Osteoblast (primary cell): Measurements from ENCODE around the gene CDK15. TPM values are rescaled to one million over a fixed set of nuclear protein-coding genes. Genes with fewer than 3 reads are reported as not detected.

Experiments used
- DNase-seq: peaks from one replicate; pipeline ENCODE4 v3.0.0; 2011; ENCODE audit warnings: low spot score, mixed read lengths; ENCODE audit not compliant: insufficient read length; ENCODE audit errors: missing footprints
- H2AFZ ChIP-seq: 2 replicates; pipeline ENCODE4 v1.6.0; 2011; ENCODE audit warnings: mild to moderate bottlenecking, low read length
- H3K27ac ChIP-seq: 2 replicates; pipeline ENCODE4 v1.5.1; 2011; ENCODE audit warnings: mild to moderate bottlenecking, low read depth, low read length, moderate library complexity
- H3K27me3 ChIP-seq: 2 replicates; pipeline ENCODE4 v1.6.0; 2012; ENCODE audit warnings: mild to moderate bottlenecking, control low read depth, inconsistent platforms, low read length, moderate library complexity; ENCODE audit not compliant: insufficient read depth
- H3K36me3 ChIP-seq: 2 replicates; pipeline ENCODE4 v1.5.1; 2011; ENCODE audit warnings: mild to moderate bottlenecking, low read length, control low read depth, moderate library complexity; ENCODE audit not compliant: insufficient read depth
- H3K4me1 ChIP-seq: 2 replicates; pipeline ENCODE4 v1.5.1; 2011; ENCODE audit warnings: mild to moderate bottlenecking, low read length, control low read depth, moderate library complexity; ENCODE audit not compliant: insufficient read depth
- H3K4me2 ChIP-seq: 2 replicates; pipeline ENCODE4 v1.6.0; 2011; ENCODE audit warnings: mild to moderate bottlenecking, low read length; ENCODE audit not compliant: insufficient read depth
- H3K4me3 ChIP-seq: fragments of 200-600 bp; sonication (generic); 3 replicates; pipeline ENCODE4 v1.5.1; 2012; ENCODE audit warnings: mild to moderate bottlenecking, low read length, inconsistent platforms; ENCODE audit not compliant: insufficient read depth
- H3K79me2 ChIP-seq: 2 replicates; pipeline ENCODE4 v1.6.0; 2012; ENCODE audit warnings: mild to moderate bottlenecking, low read length, control low read depth, inconsistent platforms; ENCODE audit not compliant: insufficient read depth
- H3K9me3 ChIP-seq: 2 replicates; pipeline ENCODE4 v1.5.1; 2011; ENCODE audit warnings: low read depth, low read length, control low read depth
- H4K20me1 ChIP-seq: 2 replicates; pipeline ENCODE4 v1.6.0; 2012; ENCODE audit warnings: mild to moderate bottlenecking, low read length, control low read depth; ENCODE audit not compliant: insufficient read depth
- total RNA-seq: library from RNA; depleted of rRNA; stranded (reverse); fragments of >200 nt; gene quantifications from 2 replicates; pipeline ENCODE4 v1.2.3, GENCODE V29; 2012
- TF ChIP-seq, protein P1 (sequence below): IDR thresholded peaks from 2 replicates; pipeline ENCODE4 v1.5.1; 2011; ENCODE audit warnings: mild to moderate bottlenecking, low read depth, low read length, moderate library complexity; ENCODE audit errors: extremely low read depth

The CDK15 gene
- total RNA-seq, 1 donor, result 4.7 TPM

DNA sequence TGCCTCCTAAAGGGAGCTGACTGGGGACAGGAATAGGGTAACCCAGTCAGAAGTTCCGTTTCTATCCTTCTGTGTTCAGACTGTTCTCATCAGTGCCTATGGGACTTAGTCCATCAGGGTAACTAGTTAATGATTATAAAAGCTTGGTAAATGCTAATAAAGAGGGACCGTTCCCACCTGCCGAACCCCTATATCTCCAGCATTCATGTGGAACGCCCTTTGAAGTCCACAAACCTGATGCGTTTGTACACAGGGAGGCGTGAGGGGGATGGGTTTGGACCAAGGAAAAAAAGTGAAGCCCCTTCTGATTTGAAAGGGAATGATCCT, 112.9 kb downstream of the CDK15 start:
- Histone ChIP-seq H3K9me3 (no peaks in the 10 kb centered on the region), H2AFZ (no peak overlapping the region)

DNA sequence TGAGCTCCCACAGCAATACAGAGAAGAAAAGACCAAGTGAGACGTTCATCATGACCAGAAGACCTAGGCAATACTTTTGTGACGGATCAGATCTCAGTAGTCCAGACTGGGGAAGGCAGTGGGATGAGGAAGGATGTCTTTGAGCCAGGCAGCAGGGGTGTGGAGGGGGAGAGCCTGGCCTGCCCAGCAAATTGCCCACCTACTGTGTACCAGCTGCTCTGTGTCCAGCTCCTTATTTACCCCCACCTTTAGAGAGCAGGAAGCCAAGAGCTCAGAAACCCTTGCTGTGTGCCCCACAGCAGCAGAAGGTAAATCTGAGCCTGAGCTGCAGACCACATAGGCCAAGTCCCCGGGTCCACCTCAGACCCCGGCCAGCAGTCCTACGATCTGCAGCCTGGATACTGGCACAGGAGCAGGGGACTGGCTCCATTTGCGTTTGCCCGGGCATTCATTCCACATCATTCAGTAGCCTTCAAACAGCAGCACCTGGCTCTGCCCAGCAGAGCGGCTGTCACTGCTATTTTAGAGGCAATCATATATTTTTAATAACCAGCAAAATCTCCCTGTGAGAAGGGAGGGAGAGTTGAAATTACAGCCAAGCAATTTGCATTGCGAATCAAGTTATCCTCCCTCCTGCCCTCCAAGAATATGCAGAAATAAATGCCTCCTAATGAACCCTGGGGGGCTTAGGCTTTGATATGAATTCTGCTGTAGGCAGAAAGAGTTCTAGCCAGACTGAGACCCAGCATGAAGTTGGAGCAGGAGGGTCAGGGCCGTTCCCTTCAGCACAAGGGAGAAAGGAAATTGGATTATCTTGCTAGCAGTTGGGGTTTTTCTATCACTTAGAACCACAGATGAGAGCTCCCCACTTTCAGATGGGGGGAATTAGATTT, 117.3 kb downstream of the CDK15 start:
- Histone ChIP-seq H3K4me2 (no peak overlapping the region), H4K20me1 (no peaks in the 10 kb centered on the region), H3K27ac (no peak overlapping the region), H3K4me1 (no peaks in the 10 kb centered on the region), H3K79me2 (no peaks in the 10 kb centered on the region), H2AFZ (no peak overlapping the region), H3K4me3 (no peak overlapping the region), H3K36me3 (no peaks in the 10 kb centered on the region), H3K27me3 (no peaks in the 10 kb centered on the region), H3K9me3 (no peaks in the 10 kb centered on the region)
- DNase-seq, result no peak
- TF ChIP-seq, protein P1, sequence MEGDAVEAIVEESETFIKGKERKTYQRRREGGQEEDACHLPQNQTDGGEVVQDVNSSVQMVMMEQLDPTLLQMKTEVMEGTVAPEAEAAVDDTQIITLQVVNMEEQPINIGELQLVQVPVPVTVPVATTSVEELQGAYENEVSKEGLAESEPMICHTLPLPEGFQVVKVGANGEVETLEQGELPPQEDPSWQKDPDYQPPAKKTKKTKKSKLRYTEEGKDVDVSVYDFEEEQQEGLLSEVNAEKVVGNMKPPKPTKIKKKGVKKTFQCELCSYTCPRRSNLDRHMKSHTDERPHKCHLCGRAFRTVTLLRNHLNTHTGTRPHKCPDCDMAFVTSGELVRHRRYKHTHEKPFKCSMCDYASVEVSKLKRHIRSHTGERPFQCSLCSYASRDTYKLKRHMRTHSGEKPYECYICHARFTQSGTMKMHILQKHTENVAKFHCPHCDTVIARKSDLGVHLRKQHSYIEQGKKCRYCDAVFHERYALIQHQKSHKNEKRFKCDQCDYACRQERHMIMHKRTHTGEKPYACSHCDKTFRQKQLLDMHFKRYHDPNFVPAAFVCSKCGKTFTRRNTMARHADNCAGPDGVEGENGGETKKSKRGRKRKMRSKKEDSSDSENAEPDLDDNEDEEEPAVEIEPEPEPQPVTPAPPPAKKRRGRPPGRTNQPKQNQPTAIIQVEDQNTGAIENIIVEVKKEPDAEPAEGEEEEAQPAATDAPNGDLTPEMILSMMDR, result no peak

More for the DNA sequence above, 112.9 kb downstream of the CDK15 start:
- Histone ChIP-seq H3K4me3 (no peak overlapping the region), H3K27ac (no peak overlapping the region), H4K20me1 (no peaks in the 10 kb centered on the region), H3K27me3 (no peaks in the 10 kb centered on the region), H3K4me1 (no peaks in the 10 kb centered on the region), H3K79me2 (no peaks in the 10 kb centered on the region), H3K4me2 (no peak overlapping the region), H3K36me3 (no peaks in the 10 kb centered on the region)
- no peak for DNase-seq
- TF ChIP-seq, protein P1, result no peak

DNA sequence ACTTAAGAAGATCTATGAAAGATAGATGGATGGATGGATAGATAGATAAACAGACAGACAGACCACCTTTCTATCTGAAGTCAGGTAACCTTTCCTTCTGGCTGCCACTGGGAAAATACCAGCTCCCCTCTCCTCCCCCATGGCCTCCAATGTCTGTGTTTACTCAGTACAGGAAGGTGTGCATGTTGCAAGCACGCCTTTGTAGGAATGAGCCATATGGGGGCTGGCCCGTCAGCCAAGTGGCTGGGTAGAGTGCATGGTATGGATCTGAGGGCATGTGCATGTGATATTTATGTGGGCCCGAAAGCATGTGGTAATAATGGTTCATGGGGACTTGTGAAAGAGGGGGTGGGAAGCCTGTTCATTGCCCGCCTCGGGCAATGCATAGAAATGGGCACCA, 118.1 kb downstream of the CDK15 start:
- Histone ChIP-seq H4K20me1 (no peaks in the 10 kb centered on the region), H3K79me2 (no peaks in the 10 kb centered on the region), H3K27me3 (no peaks in the 10 kb centered on the region), H3K4me3 (no peak overlapping the region), H3K4me1 (no peaks in the 10 kb centered on the region), H2AFZ (no peak overlapping the region), H3K27ac (no peak overlapping the region), H3K9me3 (no peaks in the 10 kb centered on the region), H3K4me2 (no peak overlapping the region), H3K36me3 (no peaks in the 10 kb centered on the region)
- TF ChIP-seq, protein P1, result no peak
- DNase-seq, result no peak

DNA sequence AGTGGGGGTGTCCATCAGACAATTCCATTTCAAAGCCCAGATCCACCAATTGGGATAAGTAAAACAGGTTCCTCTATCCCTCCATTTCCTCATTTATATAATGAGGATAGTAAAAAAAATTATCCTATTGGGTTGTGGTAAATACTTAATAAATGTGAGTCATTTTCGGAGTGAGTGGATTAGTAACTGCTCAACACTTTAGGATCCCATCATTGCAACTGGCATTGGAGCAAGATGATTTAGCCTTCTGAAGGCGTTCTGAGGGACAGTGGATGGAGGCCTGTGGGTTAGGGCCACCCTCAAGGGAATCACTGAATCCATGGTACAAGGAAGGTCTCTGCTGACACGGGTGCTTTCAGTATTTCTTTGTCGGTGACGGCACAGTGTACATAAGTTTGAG, 118.7 kb downstream of the CDK15 start:
- no peak overlapping the region for H3K27ac ChIP-seq
- TF ChIP-seq, protein P1, result no peak

More for the DNA sequence above, 118.7 kb downstream of the CDK15 start:
- H3K9me3 ChIP-seq, result no peaks in the 10 kb centered on the region
- DNase-seq, result no peak
- H3K4me2 ChIP-seq, result no peak overlapping the region
- H3K4me3 ChIP-seq, result no peak overlapping the region
- no peaks in the 10 kb centered on the region for H4K20me1 ChIP-seq
- H2AFZ ChIP-seq, result no peak overlapping the region
- H3K4me1 ChIP-seq, result peaks cover 2% of the 10 kb centered on the region
- no peaks in the 10 kb centered on the region for H3K27me3 ChIP-seq
- H3K79me2 ChIP-seq, result no peaks in the 10 kb centered on the region
- H3K36me3 ChIP-seq, result no peaks in the 10 kb centered on the region
